Natural killer cell (primary cell): Measurements from ENCODE around the gene LRCOL1. TPM values are rescaled to one million over a fixed set of nuclear protein-coding genes. Genes with fewer than 3 reads are reported as not detected.
A peak's percentile ranks its signal among the peaks of the same experiment; 100 is the strongest.

Source experiments
- ATAC-seq, 3 donors: fragments of 150-1000 bp in 2 of 3; fragments of 200-7000 bp in 1 of 3; cut with Tn5 transposase; 1 replicate in 1 of 3; 2 replicates in 2 of 3; pipeline ENCODE4 v1.10.0; 2021; ENCODE audit warnings: mild to moderate bottlenecking in 2 of 3, moderate library complexity in 2 of 3
- DNase-seq, 2 donors: peaks; one replicate each; pipeline versions ENCODE4 v3.0.0 to v3.0.0-alpha.2; 2013 to 2021; ENCODE audit warnings: mixed read lengths in 1 of 2
- H3K27ac ChIP-seq: one replicate; pipeline ENCODE4 v1.5.1; 2013; ENCODE audit warnings: mild to moderate bottlenecking, low read length
- H3K27me3 ChIP-seq: one replicate; pipeline ENCODE4 v1.6.1; 2013; ENCODE audit warnings: low read length; ENCODE audit not compliant: control insufficient read depth, insufficient read depth
- H3K36me3 ChIP-seq: one replicate; pipeline ENCODE4 v1.6.1; 2013; ENCODE audit warnings: low read length; ENCODE audit not compliant: control insufficient read depth, insufficient read depth
- H3K4me1 ChIP-seq: one replicate; pipeline ENCODE4 v1.6.1; 2013; ENCODE audit warnings: low read length; ENCODE audit not compliant: control insufficient read depth, insufficient read depth
- H3K4me3 ChIP-seq: one replicate; pipeline ENCODE4 v1.5.1; 2013; ENCODE audit warnings: low read length
- H3K9me3 ChIP-seq: one replicate; pipeline ENCODE4 v1.6.1; 2013; ENCODE audit warnings: low read length; ENCODE audit not compliant: control insufficient read depth, insufficient read depth
- H3K27ac Mint-ChIP-seq, 2 donors: one replicate each; pipeline ENCODE4 v1.8.0; 2022; ENCODE audit warnings: mild to moderate bottlenecking in 2 of 2, mixed read lengths in 2 of 2, moderate library complexity in 1 of 2
- H3K27me3 Mint-ChIP-seq, 2 donors: one replicate each; pipeline ENCODE4 v1.8.0; 2022; ENCODE audit warnings: low read depth in 2 of 2, mixed read lengths in 2 of 2
- H3K36me3 Mint-ChIP-seq: one replicate; pipeline ENCODE4 v1.8.0; 2022; ENCODE audit warnings: mixed read lengths
- H3K4me1 Mint-ChIP-seq, 2 donors: one replicate each; pipeline ENCODE4 v1.8.0; 2022; ENCODE audit warnings: mixed read lengths in 2 of 2
- H3K4me3 Mint-ChIP-seq: one replicate; pipeline ENCODE4 v1.8.0; 2022; ENCODE audit warnings: mild to moderate bottlenecking, moderate library complexity, mixed read lengths
- H3K9me3 Mint-ChIP-seq, 2 donors: one replicate each; pipeline ENCODE4 v1.8.0; 2022; ENCODE audit warnings: mixed read lengths in 2 of 2
- WGBS: methylation state at CpG from one replicate; pipeline ENCODE4 v1.1.7; 2013; ENCODE audit warnings: missing lambda C conversion rate; ENCODE audit not compliant: insufficient coverage; 5-methylcytosine and 5-hydroxymethylcytosine counted together
- intact Hi-C: fragments of 100-400 bp; cut with micrococcal nuclease; formaldehyde crosslinking; loops from one replicate; pipeline ENCODE4 v1.14.2; 2022
- total RNA-seq, 4 donors: library from RNA; stranded (reverse); fragments of 120-200 nt in 1 of 4; gene quantifications; one replicate each; pipeline versions ENCODE4 v1.2.3 to v1.2.4, GENCODE V29; 2013 to 2022
- TF ChIP-seq, protein P1 (sequence below): fragments of 200-600 bp; IDR thresholded peaks from one replicate; pipeline ENCODE4 v1.8.0; 2022; ENCODE audit warnings: antibody characterized with exemption

LRCOL1 gene
- total RNA-seq, 3 donors from 2014 or later (not counting 1 experiment from before 2014, with no cell fraction given) = not detected

DNA sequence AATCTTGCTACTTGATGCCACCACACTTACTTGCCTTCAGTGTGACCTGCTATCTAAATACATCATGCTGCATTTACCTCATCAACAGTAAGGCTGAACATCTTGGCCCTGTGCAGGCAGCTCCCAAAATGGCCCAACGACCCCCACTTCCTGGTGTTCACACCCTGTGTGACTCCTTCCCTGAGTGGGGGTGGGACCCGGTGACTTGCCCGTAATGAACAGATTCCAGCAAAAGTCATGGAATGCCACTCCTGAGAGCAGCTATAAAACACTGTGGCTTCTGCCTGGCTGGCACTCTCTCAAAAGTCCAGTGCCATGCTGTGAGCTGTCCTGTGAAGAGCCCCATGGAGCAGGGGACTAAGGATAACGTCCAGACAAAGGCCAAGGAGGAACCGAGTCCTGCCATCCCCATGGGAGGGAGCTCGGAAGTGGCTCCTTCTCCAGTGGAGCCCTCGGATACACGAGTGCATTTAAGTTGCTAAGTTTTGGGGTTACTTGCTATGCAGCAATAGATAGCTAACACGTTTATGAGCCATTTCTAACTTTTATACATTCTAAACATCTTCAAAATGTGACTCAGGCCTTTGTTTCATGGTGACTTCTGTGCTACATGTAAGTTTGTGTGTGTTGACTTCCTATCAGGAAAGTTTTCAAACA is 41.2 kb upstream of the LRCOL1 start:
- Mint-ChIP-seq H3K4me3 (no peak overlapping the region), H3K27ac (no peak overlapping the region), H3K27me3 (no peaks in the 10 kb centered on the region), H3K9me3 (no peaks in the 10 kb centered on the region), H3K36me3 (peaks cover 2% of the 10 kb centered on the region), H3K4me1 (no peaks in the 10 kb centered on the region)
- H3K4me1 ChIP-seq = no peaks in the 10 kb centered on the region
- no peak for ATAC-seq
- intact Hi-C loops = no loop called here
- WGBS = 83% methylated on average over 9 of the region's 9 CpGs
- TF ChIP-seq, protein P1, sequence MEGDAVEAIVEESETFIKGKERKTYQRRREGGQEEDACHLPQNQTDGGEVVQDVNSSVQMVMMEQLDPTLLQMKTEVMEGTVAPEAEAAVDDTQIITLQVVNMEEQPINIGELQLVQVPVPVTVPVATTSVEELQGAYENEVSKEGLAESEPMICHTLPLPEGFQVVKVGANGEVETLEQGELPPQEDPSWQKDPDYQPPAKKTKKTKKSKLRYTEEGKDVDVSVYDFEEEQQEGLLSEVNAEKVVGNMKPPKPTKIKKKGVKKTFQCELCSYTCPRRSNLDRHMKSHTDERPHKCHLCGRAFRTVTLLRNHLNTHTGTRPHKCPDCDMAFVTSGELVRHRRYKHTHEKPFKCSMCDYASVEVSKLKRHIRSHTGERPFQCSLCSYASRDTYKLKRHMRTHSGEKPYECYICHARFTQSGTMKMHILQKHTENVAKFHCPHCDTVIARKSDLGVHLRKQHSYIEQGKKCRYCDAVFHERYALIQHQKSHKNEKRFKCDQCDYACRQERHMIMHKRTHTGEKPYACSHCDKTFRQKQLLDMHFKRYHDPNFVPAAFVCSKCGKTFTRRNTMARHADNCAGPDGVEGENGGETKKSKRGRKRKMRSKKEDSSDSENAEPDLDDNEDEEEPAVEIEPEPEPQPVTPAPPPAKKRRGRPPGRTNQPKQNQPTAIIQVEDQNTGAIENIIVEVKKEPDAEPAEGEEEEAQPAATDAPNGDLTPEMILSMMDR = no peak
- no peaks in the 10 kb centered on the region for H3K27me3 ChIP-seq
- DNase-seq = no peak
- H3K9me3 ChIP-seq = no peaks in the 10 kb centered on the region
- H3K4me3 ChIP-seq = no peak overlapping the region
- H3K36me3 ChIP-seq = peaks cover 36% of the 10 kb centered on the region
- no peak overlapping the region for H3K27ac ChIP-seq

DNA sequence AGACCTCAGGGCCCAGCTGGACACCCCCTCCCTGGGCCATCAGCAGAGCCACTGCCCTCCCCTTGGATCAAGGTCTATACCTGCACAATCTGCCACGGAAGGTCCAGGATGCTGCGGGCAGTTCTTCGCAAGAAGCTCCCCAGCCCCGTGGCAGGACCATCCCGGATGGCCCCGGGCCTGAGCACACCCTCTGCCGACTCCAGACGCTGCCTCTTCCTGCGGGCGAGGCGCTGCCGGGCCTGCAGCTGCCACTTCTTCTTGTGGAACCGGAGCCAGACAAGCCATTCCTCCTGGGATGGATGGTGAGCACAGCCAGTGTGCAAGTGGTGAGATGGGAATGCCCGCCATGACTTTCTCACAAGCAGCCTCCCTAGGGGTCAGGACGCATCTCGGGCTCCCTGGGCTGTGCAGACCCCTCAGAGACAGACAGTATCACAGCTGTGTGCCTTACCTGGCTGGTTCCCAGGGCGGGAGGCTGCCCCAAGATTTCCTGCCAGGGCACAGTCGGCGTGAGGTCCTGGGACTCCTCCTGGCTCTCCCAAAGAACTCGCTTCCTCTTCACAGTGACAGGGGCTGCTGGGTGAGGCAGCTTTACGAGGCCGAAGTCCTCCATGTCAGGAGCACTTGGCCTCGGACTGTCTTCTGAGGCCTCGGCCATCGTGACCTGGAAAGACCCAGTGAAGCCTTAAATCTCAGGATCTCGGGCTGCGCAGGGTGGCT is 39.0 kb upstream of the LRCOL1 start:
- Histone ChIP-seq H3K27ac (no peak overlapping the region), H3K36me3 (peaks cover 32% of the 10 kb centered on the region)
- no peak for DNase-seq

DNA sequence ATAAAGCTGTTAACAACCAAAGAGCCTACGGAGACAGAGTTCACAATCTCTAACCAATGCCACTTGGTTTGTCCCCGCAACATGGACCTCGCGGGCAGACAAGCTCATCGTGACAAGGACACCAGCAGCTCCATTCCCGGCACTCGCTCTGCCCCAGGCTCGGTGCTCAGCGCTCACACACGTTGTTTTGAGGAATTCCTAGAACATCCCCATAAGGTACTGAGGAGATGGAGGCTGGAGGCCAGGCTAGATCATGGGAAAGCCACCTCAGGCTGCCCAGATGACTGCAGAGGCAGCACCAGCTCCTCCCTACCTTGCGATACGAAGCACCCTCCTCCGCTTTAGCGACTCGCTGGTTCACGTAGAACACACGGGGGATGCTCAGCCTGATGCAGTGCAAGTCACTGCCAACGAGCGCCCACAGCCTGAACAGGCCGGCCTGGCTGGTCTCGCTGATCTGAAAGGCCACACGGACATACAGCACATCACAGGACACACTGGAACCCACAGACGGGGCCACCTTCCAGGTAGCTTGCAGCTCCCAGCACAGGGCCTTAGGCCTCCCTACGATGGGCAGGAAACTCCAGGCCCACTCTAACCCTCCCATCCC is 38.3 kb upstream of the LRCOL1 start:
- Mint-ChIP-seq H3K27ac (no peak overlapping the region), H3K9me3 (no peaks in the 10 kb centered on the region), H3K27me3 (no peaks in the 10 kb centered on the region), H3K4me3 (no peak overlapping the region), H3K36me3 (no peaks in the 10 kb centered on the region), H3K4me1 (no peaks in the 10 kb centered on the region)
- Histone ChIP-seq H3K4me3 (no peak overlapping the region), H3K4me1 (no peaks in the 10 kb centered on the region), H3K36me3 (peaks cover 28% of the 10 kb centered on the region), H3K27ac (no peak overlapping the region), H3K9me3 (no peaks in the 10 kb centered on the region), H3K27me3 (no peaks in the 10 kb centered on the region)
- ATAC-seq (peak in 1 of 3 donors; percentile 30), DNase-seq (no peak)
- TF ChIP-seq, protein P1 = no peak
- intact Hi-C loops = no loop called here
- WGBS = 98% methylated on average over 24 of the region's 24 CpGs

More for the DNA sequence above, 39.0 kb upstream of the LRCOL1 start:
- Mint-ChIP-seq H3K27ac (no peak overlapping the region), H3K9me3 (no peaks in the 10 kb centered on the region), H3K4me1 (no peaks in the 10 kb centered on the region), H3K27me3 (no peaks in the 10 kb centered on the region), H3K4me3 (no peak overlapping the region), H3K36me3 (no peaks in the 10 kb centered on the region)
- TF ChIP-seq, protein P1 = no peak
- no peaks in the 10 kb centered on the region for H3K4me1 ChIP-seq
- no peak for ATAC-seq
- H3K27me3 ChIP-seq = no peaks in the 10 kb centered on the region
- intact Hi-C loops = no loop called here
- no peak overlapping the region for H3K4me3 ChIP-seq
- no peaks in the 10 kb centered on the region for H3K9me3 ChIP-seq
- WGBS = 95% methylated on average over 27 of the region's 27 CpGs
